Stimulated activated CD8-positive, alpha-beta memory T cell treated with anti-CD3 and anti-CD28 coated beads, Interleukin-2, amount 100 ng/mL, for 1 hour (primary cell): ENCODE data around the gene FAM3D.

Experiments used
- DNase-seq, 2 donors: peaks; one replicate each; pipeline ENCODE4 v3.0.0-alpha.2; 2020; ENCODE audit warnings: low read depth in 2 of 2

FAM3D gene

DNA sequence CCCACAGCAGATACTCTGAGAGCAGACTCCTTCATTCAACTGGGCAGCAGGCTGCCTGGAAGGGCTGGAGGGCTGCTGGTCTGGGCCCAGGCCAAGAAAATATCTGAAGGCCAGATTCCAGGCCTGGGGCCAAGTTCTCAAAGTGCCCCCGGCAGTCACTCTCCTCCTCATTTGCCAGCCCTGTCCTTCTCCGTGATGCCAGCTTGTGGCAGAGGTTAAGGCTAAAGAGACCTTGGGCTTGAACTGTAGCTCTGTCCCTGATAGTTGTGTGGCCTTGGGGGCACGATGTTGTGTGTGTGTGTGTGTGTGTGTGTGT lies 39.0 kb downstream of the FAM3D start:
- DNase-seq: no peak

DNA sequence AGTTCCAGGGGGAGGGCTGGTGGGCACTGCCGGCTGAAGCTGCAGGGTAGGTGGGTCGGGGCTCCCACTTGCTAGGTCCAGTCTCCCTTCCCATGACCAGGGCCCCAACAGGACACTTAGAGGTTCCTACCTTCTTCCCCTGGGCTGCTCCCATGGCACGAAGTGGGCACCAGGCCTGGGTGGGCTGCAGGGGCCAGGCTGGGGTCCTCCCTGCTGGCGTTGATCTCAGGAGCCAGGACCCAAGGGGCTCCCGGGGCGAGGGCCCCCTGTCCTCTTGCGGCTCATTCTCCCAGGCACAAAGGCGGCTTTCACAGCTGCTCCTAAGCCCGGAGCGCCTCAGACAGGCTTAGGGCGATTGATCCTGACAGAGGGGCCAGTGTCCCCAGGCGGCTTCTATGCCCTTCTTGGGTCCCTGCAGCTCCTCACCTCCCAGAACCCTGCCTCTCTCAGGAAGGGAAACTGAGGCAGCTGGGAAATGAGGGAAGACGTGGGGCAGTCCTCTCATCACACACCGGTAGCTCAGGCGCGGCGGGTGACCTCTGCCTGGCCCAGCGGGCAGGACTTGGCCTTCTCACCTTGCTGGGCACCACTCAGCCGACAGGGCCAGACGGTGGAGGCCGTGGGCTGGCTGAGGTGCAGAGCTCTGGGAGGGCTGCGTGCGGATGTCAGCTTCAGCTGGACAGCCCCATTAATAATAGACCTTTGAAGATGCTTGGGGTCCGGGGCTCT lies 39.6 kb downstream of the FAM3D start:
- DNase-seq: no peak

DNA sequence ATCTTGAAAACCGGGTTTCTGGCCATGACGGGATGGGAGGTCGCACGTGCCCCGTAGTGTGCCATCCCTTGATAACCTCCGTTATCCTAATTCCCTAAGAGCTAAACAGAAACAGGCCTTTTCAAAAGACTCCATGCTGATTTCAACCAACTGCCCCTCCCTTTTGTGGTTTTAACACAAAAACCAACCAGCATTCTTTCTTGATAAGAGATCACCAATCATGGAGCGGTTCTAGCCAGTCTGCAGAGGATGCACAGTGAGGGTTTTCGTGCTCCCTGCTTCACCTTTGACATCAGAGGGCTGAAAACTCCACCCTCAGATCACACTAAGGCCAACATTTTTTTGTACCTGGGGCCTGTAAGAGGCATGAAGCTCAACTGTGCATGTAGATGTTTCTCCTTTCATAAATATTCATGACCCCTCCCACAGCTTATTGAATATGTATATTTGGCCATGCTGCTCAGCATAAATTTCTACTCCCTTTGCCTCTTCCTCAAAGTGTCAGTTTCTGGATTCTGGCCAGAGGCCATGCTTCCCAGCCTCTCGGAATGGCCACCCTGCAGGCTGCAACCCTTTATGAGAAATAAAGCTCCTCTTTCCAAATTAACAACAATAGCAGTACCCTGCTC lies 41.3 kb downstream of the FAM3D start:
- DNase-seq: no peak

DNA sequence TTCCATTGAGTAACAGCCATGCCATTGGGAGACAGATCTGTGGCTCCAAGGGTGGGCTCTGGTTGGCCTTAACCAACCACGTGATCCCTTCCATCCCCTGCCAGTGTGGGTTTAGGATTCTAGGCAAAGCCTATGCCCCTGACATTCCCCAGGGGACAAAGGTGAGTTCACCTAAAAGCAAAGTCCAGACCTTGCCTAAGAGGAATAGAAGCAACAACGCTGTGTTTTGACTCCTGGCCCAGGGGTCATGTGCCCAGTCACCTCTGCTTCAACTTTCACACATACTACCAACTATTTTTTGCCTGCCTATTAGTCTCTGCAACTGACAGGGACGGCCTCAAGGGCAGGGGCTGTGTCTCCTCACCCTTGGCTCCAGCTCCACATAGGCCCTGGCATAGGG lies 42.0 kb downstream of the FAM3D start:
- DNase-seq: no peak

DNA sequence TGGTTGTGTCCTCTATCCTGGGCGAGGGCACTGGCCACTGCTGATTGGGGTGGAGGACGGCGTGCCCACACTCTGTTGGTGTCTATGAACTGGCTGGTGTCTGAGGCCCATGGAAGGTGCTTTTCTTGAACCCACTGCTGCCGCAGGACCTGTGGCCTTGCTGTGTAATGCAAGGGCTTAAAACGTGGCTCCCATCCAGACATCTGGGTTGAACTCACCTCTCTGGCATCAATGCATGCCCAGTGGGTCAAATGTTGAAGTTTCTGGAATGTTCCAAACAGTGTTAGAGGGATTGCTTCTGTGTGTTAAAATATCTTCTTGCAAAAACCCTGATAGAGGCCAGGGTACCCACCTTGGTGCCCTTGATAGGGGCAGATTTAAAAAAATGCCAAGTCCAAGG lies 42.6 kb downstream of the FAM3D start:
- DNase-seq: no peak

DNA sequence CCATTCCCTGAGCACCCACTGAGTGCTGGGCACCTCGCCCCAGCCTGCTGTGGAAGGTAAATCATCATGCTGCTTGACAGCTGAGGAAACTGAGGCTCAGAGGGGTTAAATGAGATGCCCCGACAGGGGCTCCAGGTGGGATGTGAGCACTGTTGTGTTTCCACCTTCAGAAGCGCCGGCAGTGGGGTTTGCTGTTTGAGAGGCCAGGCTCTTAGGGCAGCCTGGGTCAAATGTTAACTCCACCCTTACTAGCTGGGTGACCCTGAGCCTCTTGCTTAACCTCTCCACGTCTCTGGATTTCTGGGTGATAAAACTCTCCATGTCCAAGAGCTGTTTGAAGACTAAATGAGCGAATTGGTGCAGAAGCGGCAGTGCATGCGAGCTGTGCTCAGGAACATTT lies 43.1 kb downstream of the FAM3D start:
- no peak for DNase-seq

DNA sequence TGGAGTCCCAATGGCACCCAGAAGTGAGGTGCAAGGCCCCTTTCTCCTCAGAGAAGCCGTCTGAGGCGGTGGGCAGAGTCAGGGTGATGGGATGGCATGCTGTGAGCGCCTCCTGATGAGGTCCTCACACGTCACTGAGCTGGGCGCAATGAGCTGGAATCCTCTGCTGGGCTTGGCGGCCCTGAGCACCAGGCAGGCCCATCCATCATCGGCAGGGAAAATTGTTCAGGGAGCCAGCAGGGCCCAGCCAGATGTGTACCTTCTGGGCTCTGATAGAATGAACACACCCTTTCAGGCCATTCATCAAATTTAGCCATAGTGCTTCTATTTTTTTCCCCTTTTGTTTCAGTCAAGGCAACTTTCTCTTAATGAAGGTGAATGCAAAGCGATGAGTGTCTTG lies 43.7 kb downstream of the FAM3D start:
- DNase-seq: no peak

DNA sequence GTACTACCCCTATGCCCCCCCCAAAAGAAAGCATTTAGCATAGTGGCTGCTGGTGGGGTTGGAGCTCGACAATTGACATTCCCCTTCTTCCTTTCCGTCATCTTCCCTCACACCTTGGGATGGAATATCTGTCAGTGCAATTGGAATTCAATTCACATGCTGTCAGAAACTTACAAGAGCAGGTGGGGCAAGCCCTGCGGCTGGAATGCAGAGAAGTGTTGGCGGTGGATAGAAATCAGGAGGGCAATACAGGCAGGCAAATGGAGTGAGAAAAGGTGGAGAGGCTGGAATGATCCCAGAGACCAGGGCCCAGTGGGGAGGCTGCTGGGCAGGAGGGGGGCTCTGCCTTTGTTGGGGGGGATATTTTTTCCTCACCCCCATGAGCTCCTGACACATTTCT lies 44.1 kb downstream of the FAM3D start:
- DNase-seq: no peak

DNA sequence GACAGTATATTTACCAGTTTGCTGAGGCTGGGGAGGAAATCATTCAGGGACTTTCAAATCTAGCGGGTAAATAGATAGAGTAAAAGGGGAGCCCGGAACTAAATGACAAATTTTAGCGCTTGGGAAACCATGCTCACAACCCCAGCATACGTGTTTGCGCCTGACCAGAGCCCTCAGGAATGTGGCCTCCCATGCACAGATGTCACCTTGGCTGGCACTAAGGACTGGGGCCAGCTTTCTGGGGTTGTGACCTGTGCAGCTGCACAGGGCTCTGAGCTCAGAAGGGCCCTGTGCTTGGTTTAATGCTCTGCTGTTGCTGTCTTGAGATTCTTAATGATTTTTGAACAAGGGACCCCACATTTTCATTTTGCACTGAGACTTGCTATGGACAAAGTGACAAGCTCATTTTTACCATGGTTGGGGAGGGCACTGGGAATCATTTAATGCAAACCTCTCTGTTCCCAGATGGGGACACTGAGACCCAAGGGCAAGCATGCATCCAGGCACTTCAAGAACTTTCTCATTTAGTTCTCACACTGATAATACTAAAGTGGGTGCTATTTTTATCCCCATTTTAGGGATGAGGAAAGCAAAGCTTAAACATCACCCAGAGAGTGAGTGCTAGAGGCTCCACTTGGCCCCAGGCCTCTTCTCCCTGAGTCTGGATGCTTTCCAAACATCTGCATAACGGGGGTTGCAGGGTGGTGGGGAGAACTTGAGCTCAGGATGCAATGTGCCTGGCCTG lies 45.3 kb downstream of the FAM3D start:
- DNase-seq: no peak

DNA sequence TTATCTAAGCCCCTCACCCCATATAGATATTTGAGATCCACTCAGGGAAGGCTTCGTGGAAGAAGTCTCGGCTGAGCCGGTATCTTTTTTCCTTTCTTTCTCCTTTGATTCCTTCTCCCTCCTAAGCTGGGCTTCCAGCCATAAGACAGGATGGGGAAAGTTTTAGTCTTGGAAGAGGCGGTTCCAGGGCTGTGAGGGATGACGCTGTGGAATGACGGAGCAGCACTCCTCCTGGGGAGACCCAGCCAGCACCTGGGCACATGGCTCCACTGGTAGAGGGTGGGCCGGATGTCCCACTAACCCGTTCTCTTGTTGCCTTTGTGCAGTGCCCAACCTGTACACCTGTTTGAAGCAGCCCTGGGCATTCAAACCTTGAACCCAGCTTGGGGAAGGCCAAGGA lies 46.2 kb downstream of the FAM3D start:
- no peak for DNase-seq

DNA sequence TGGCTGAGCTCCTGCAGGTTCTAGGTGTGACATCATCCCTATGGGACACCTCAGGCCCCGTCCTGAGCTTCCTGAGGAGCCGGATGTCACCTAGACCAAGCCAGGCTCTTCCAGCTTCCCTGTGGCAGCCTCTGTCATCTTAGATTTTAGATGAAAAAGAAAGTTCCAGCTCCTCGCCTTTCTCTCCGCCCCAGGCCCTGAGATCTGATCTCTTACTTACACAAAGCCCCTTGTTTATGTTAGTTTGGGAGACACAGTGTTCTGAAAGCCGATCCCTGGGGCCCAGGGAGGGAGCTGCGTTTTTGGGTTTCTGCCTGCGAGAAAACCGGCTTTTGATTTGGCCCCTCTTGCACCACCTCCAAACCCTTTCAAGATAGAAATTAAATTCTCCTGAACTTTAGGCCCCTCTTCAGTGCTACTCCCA lies 49.2 kb downstream of the FAM3D start:
- DNase-seq: no peak

DNA sequence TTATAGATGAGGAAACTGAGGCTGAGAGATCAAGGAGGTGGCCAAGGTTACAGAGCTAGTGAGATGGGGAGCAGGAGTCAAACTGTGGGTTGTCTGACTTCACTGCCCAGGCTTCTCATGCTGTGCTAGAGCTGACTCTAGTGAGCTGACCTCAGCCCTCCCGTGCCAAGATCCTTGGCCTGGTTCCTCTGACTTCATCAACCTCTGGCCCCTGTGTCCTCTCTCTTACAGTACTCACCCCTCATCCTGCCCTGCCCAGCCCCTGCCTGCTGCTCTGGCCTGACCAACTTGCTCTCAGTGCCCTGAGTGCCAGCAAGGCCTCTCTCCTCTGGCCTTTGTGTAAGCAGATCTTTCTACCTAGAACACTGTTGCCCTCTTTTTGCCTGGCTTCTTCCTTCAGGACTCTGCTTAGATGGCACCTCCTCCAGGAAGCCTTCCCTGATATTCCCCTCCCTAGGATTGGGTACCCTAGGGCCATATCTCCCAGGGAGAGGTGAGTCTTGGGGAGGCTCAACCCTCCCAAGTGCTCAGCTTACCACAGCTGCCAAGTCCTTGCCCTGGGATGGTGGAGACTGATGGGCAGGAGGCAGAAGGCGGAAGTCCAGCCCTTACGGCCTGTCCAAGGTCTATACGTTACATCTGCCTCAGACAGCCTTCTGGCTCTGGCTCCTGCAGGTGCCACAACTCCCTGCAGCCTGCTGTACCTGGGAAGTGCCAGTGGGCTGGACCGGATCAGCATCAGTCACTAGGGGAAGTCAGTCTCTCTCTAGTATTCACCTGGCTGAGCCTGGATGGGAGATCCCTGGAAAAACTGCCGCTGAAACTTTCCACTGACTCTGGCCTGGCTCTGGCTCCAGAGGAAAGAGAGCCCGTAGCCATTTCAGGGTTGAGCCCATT lies 53.1 kb downstream of the FAM3D start:
- no peak for DNase-seq

DNA sequence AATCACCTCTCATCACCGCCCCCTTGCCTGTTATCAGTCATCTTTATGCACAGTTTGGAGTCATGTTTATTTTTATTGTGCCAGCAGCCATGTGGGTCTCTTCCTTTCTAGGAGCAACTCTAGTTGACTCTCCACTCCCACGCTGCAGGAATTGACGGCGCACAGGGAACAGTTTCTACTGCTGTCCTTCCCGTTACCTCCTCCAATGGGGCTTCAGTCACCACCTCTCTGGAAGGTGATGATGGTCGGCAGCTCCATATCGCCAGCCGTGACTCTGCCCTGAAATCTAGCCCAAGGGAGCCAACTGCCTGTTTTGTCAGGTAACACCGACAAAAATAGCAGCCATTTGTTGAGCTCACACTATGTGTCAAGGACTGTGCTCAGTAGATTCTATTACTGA lies 53.7 kb downstream of the FAM3D start:
- no peak for DNase-seq

DNA sequence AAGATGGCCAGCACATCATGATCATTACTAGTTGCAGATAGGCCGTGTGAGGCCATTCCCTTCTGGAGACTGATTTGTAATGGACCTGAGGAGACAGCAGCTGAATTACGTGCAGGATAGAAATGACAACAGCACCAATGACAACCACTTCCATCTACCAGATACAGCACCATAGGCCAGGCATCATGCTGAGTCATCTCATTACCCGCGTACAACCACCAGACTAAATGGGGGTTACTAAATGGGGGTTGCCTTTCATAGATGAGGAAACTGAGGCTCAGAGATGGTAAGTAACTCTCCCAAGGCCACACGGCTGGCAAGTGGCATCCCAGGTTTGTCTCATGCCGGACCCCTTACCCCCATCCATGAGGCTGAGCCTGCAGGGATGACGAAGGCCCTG lies 56.6 kb downstream of the FAM3D start:
- no peak for DNase-seq

DNA sequence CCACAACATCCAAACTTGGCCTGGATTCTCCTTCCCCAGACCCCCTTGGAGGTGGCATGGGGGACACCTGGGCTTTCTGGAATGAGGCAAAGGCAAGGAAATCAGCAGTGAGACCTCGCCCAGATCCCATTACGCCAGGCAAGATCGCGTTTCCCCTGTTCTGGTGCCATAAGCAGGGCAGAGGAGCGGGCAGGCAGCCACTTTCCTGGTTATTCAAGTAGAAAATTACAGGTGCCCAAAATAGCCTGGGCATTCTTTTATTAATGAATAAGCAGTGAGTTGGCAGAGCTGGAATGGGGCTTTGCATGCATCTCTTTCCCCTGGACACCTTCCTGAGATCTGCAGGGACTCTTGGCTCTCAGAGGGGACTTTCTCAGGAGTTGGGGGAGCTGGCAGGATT lies 57.9 kb downstream of the FAM3D start:
- no peak for DNase-seq

DNA sequence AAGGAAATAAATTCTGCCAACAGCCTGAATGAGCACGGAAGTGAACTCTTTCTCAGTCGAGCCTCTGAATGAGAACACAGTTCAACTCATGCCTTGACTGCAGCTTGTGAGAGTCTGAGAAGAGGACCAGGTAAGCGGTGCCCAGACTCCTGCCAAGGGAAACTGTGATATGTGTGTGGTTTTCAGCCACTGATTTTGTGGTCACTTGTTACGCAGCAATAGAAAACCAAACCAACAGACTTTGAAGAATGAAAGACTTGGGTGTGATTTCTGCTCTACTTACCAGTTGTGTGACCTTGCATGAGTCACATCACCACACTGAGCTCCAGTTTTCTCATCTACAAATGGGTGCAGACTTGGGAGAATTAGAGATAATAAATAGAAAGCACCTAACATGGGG lies 58.8 kb downstream of the FAM3D start:
- DNase-seq: no peak

DNA sequence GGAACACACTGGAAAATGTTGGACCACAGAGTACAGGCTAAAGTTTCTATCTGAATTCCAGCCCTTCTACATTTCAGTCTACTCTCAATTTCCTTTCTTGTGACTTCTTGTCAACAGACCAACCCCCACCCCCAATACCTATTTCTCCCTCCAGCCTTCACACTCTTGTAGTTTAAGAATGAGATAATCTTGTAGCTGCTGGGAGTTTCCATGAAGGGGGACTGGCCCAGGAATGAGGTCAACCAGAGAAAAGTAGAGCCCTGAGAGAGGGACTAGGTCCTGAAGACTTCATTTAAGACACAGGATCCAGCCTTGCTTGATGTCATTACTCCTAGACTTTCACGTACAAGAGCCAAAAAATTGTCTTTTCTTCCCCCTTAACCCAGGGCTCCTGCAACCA lies 59.9 kb downstream of the FAM3D start:
- no peak for DNase-seq

DNA sequence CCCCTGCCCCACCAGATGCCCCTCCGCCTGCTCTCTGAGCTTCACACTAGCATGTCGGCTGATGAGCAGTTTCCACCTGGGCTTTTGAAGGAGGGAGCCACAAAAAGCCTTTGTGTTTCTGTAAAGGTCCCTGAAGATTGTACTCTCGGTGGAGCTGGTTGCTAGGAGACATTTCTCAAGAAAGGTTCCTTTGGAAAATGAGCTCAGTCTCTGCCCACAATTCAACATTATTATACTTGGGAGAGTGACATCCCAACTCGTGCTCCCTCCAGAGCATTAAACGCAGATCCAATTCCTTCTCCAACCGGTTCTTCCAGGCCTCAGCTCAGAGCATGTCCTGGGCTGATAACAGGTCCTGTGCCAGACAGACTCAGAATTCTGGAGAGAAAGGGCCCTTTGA lies 62.5 kb downstream of the FAM3D start:
- no peak for DNase-seq

DNA sequence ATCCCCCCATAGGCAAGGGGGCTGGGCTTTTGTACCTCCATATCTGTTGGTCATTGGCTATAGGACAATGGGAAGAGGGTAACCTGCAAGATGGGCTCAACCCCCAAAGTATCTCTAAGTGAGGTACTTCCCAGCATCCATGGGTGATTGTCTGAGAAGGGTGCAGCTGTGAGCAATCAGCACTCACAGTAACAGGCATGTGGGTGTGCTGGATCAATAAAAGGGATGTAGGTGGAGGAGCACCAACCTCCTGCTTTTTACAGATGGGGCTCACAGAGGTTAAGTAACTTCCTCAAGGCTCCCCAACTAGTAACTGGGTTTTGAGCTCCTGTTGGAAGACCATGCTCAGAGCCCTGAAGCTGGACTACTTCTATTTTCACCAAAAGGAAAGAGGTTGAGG lies 63.0 kb downstream of the FAM3D start:
- no peak for DNase-seq

DNA sequence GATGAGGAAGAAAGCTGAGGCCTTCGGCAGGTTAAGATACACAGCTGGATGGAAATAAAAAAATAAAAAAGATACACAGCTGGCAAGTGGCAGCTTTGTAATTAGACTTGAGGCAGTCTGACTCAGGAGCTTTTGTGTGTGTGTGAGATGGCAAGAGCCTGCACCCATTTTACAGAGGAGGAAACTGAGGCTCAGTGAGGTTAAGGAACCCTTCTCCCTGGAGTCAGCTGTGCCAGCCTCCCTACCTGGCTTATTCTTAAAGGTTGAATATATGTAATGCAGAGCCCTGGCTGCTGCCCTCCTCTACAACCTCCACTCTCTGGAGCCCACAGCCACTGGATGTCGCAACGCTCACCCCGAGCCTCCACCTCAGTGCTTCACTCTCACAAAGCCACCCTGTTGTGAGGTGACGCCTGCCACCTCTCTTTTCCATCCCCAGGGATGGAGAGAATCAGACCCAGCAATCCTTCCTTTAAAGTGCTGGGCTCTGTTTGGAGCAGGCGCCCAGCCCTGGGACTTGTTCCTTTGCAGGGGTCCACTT lies 68.7 kb downstream of the FAM3D start:
- no peak for DNase-seq

DNA sequence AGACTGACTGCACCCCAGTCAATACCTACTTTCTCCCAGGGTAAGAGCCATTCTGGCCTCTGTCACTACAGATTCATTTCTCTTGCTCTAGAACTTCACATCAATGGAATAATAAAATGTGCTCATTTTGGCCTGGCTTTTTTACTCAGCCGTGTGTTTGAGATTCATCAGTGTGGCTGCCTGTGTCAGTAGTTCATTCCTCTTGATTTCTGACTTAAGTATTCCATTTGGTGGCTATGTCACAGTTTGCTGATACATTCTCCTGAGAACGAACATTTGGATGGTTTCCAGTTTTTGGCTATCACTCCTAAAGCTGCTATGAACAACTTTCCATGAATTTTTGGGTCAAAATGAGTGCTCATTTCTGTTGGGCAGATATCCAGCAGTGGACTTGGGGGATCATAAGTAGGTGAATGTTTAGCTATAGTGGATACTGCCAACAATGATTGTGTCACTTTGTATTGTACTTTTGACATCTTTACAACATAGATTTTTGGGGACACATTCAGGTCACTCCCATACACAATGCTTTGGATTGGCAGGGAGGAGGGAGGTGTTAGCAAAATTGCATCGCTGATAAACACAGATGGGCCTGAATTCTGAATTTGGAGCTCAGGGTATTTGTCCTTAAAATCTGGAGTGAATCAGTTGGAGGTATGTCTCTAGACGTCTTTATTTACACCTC lies 69.6 kb downstream of the FAM3D start:
- DNase-seq: no peak
